Calu3 (cell line): Measurements from ENCODE around the gene DOK5. TPM values are rescaled to one million over a fixed set of nuclear protein-coding genes. Genes with fewer than 3 reads are reported as not detected.

Experiments used
- BruUV-seq: library from RNA; stranded (reverse); fragments of 400-500 nt; replicated peaks from 2 replicates; lab custom pipeline; 2021; lab: Mats Ljungman, UMichigan
- CTCF ChIA-PET: fragments of 300-600 bp; sonication (Branson Sonifier 250); formaldehyde crosslinking; loops from one replicate; lab custom pipeline; 2022; ENCODE audit warnings: antibody characterized with exemption; lab: Charles Lee
- DNase-seq: peaks from one replicate; pipeline ENCODE4 v3.0.0; 2022
- H3K27ac Mint-ChIP-seq: one replicate; pipeline ENCODE4 v1.8.0; 2022; ENCODE audit warnings: mixed read lengths; ENCODE audit not compliant: unreplicated experiment
- H3K27me3 Mint-ChIP-seq: one replicate; pipeline ENCODE4 v1.8.0; 2022; ENCODE audit warnings: mixed read lengths; ENCODE audit not compliant: unreplicated experiment
- H3K36me3 Mint-ChIP-seq: one replicate; pipeline ENCODE4 v1.8.0; 2022; ENCODE audit warnings: mild to moderate bottlenecking, moderate library complexity, mixed read lengths; ENCODE audit not compliant: insufficient read depth, unreplicated experiment
- H3K4me1 Mint-ChIP-seq: one replicate; pipeline ENCODE4 v1.8.0; 2022; ENCODE audit warnings: mild to moderate bottlenecking, low read depth, mixed read lengths; ENCODE audit not compliant: unreplicated experiment
- H3K4me3 Mint-ChIP-seq: one replicate; pipeline ENCODE4 v1.8.0; 2022; ENCODE audit warnings: mild to moderate bottlenecking, low read depth, moderate library complexity, mixed read lengths; ENCODE audit not compliant: unreplicated experiment
- H3K9me3 Mint-ChIP-seq: one replicate; pipeline ENCODE4 v1.8.0; 2022; ENCODE audit warnings: low read depth, mixed read lengths; ENCODE audit not compliant: unreplicated experiment
- intact Hi-C: fragments of 100-400 bp; cut with micrococcal nuclease; formaldehyde crosslinking; loops from one replicate; pipeline ENCODE4 v1.10.0; 2022; ENCODE audit not compliant: unreplicated experiment
- total RNA-seq: library from RNA; stranded (reverse); gene quantifications from 2 replicates; pipeline ENCODE4 v1.2.3, GENCODE V29; 2022
- TF ChIP-seq, protein P1 (sequence below): fragments of 200-600 bp; IDR thresholded peaks from one replicate; pipeline ENCODE4 v1.8.0; 2022; ENCODE audit warnings: antibody characterized with exemption; ENCODE audit not compliant: unreplicated experiment

DOK5 gene
- total RNA-seq, 1 experiment from 2014 or later = 0.17 TPM

DNA sequence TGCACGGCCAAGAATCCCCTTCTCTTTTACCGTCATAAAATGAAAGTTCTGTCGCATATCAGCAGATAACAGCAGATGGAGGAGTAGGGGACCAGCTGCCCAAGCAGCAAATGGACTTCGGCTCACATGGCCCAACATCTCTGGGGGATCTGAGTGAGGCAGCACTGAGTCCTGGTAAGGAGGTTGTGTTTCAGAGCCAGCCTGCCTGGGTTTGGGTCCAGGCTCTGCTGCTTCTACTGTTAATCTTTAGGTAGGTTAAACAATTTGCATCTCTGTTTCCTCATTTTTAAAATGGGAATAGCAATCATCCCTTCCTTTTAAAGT, 193.6 kb downstream of the DOK5 start:
- Mint-ChIP-seq H3K36me3 (no peaks in the 10 kb centered on the region), H3K4me1 (peaks cover 13% of the 10 kb centered on the region), H3K27ac (no peak overlapping the region), H3K4me3 (peak overlapping the region; percentile 37), H3K27me3 (peaks cover 87% of the 10 kb centered on the region), H3K9me3 (no peaks in the 10 kb centered on the region)
- intact Hi-C loops = loop anchor here (10.0 kb wide), 1 partner anchor 1676 kb away; no protein-coding TSS in a partner anchor
- BruUV-seq = no TSS peak
- TF ChIP-seq, protein P1, sequence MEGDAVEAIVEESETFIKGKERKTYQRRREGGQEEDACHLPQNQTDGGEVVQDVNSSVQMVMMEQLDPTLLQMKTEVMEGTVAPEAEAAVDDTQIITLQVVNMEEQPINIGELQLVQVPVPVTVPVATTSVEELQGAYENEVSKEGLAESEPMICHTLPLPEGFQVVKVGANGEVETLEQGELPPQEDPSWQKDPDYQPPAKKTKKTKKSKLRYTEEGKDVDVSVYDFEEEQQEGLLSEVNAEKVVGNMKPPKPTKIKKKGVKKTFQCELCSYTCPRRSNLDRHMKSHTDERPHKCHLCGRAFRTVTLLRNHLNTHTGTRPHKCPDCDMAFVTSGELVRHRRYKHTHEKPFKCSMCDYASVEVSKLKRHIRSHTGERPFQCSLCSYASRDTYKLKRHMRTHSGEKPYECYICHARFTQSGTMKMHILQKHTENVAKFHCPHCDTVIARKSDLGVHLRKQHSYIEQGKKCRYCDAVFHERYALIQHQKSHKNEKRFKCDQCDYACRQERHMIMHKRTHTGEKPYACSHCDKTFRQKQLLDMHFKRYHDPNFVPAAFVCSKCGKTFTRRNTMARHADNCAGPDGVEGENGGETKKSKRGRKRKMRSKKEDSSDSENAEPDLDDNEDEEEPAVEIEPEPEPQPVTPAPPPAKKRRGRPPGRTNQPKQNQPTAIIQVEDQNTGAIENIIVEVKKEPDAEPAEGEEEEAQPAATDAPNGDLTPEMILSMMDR = no peak
- CTCF ChIA-PET = interaction anchor here (0.7 to 1.5 kb wide), 5 partner anchors 10 to 375 kb away, joined by 3 to 4 read pairs (median 3); no protein-coding TSS in a partner anchor
- no peak for DNase-seq

DNA sequence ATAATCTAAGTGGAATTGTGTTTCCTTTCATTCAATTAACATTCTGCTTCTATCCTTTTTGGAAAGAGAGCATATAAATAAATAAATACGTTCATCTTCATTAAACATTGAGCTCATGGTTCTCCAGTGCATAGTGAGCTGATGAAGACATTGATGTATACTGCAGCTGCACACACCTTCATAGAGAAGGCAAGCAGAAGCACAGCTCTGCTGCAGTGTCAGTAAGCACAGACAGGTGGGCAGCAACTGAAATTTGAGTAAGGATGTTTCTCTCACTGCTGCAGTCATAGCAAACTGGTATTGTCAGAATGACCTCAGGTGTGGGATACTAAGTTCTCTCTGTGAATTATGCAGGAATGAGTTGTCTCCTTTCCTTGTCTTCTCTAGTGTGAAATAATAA, 202.9 kb downstream of the DOK5 start:
- BruUV-seq = no TSS peak
- Mint-ChIP-seq H3K4me3 (no peak overlapping the region), H3K27ac (no peak overlapping the region), H3K36me3 (no peaks in the 10 kb centered on the region), H3K9me3 (no peaks in the 10 kb centered on the region), H3K27me3 (peaks cover 70% of the 10 kb centered on the region), H3K4me1 (no peaks in the 10 kb centered on the region)
- intact Hi-C loops = no loop called here
- CTCF ChIA-PET = interaction anchor here (0.7 kb wide), 1 partner anchor 11 kb away, joined by 3 read pairs; no protein-coding TSS in a partner anchor
- no peak for DNase-seq
- TF ChIP-seq, protein P1 = no peak

DNA sequence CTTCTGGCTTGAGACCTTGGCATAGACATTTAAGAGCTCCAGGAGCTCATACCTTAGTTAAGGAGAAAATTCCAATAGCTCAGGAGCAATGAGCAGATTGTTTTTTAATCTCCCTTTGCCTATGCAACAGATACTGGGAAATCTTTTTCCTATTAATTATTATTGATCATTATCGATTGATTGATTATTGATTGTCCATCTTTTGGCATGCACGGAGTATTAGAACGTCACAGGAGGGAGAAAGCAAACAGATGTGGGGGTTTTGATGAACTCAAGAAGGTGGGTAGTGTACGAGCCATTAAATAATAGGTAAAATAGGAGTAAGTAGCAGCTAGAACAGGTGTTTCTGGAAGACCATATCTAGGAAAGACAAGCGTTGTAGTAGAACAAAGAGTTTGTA, 205.0 kb downstream of the DOK5 start:
- CTCF ChIA-PET = interaction anchor here (1.0 kb wide), 1 partner anchor 46 kb away, joined by 3 read pairs; no protein-coding TSS in a partner anchor
- Mint-ChIP-seq H3K36me3 (no peaks in the 10 kb centered on the region), H3K4me1 (no peaks in the 10 kb centered on the region), H3K27me3 (peaks cover 70% of the 10 kb centered on the region), H3K9me3 (no peaks in the 10 kb centered on the region), H3K27ac (no peak overlapping the region), H3K4me3 (no peak overlapping the region)
- TF ChIP-seq, protein P1 = no peak
- BruUV-seq = no TSS peak
- intact Hi-C loops = loop anchor here (10.0 kb wide), 1 partner anchor 1894 kb away; no protein-coding TSS in a partner anchor
- DNase-seq = no peak

DNA sequence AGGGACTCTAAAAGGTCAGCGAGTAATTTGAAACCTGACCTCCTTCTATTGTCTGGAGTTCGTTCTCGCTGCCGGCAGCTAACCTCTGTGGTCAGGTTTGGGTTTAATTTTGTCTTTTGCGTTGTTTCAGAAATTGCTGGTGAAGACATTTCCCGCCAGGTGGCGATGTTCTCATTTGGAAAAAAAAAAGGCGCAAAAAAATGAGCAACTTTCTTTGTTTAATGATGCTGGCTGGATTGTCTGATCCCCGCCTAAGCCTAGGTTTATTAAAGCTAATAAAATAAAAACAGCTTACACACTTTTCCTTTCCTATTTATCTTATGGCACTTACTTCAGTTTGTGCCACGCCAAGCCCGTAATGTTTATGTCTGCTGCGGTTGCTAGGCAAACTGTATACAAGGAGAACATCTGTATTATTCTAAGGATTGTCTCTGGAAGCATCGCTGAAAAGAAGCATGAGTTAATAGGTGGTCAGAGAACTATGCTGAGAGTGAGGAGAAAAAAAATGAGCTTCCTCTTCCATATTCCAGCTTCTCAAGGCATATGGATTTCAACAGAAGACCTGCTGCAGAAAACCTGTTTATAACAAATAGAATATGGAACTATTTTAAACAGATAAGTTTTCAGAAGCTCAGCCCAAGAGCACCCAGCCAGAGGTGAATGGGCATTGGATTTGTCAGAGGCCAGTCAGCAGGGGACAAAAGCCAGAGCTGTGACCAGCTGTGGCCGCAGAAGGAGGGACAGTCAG, 205.7 kb downstream of the DOK5 start:
- BruUV-seq = no TSS peak
- Mint-ChIP-seq H3K36me3 (no peaks in the 10 kb centered on the region), H3K27ac (no peak overlapping the region), H3K4me1 (no peaks in the 10 kb centered on the region), H3K4me3 (no peak overlapping the region), H3K9me3 (no peaks in the 10 kb centered on the region), H3K27me3 (peaks cover 70% of the 10 kb centered on the region)
- intact Hi-C loops = loop anchor here (10.0 kb wide), 1 partner anchor 1894 kb away; no protein-coding TSS in a partner anchor
- TF ChIP-seq, protein P1 = peak; percentile 84
- CTCF ChIA-PET = interaction anchor here (1.0 to 1.4 kb wide), 2 partner anchors 13 to 46 kb away, joined by 3 to 4 read pairs; no protein-coding TSS in a partner anchor
- peak; percentile 66 for DNase-seq
